Measurements from ENCODE around the gene CRCP.

Gene CRCP

GRCh38 chr7:66138994-66139752 lies 24.5 kb downstream of the CRCP start:
- peaks cover 58% of the 10 kb centered on the region for H3K36me3 ChIP-seq
- H3K27ac ChIP-seq: no peak overlapping the region

GRCh38 chr7:66140924-66141323 lies 26.3 kb downstream of the CRCP start:
- Histone ChIP-seq H3K4me1 (ENCODE audit: control insufficient read depth in 1 of 2, insufficient read depth in 1 of 2, low read depth in 1 of 2, low read length in 1 of 2) (no peaks in the 10 kb centered on the region), H3K27me3 (no peaks in the 10 kb centered on the region), H3K36me3 (peaks cover 67% of the 10 kb centered on the region), H3K4me3 (ENCODE audit: low read depth in 1 of 2, low read length in 1 of 2) (no peak overlapping the region), H3K27ac (no peak overlapping the region), H3K9me3 (no peaks in the 10 kb centered on the region)
- TF ChIP-seq CTCF (IDR thresholded peaks at IDR 0.05): no peak

More at GRCh38 chr7:66138994-66139752, 24.5 kb downstream of the CRCP start:
- no peak for TF ChIP-seq CTCF (IDR thresholded peaks at IDR 0.05)
- H3K4me1 ChIP-seq (ENCODE audit: control insufficient read depth in 1 of 2, insufficient read depth in 1 of 2, low read depth in 1 of 2, low read length in 1 of 2): no peaks in the 10 kb centered on the region
- H3K27me3 ChIP-seq: no peaks in the 10 kb centered on the region
- no peaks in the 10 kb centered on the region for H3K9me3 ChIP-seq
- no peak overlapping the region for H3K4me3 ChIP-seq (ENCODE audit: low read depth in 1 of 2, low read length in 1 of 2)

- Histone ChIP-seq H3K36me3 (peaks cover 72% of the 10 kb centered on the region), H3K9me3 (no peaks in the 10 kb centered on the region), H3K27ac (no peak overlapping the region), H3K4me3 (ENCODE audit: low read depth in 1 of 2, low read length in 1 of 2) (no peak overlapping the region), H3K27me3 (no peaks in the 10 kb centered on the region), H3K4me1 (ENCODE audit: control insufficient read depth in 1 of 2, insufficient read depth in 1 of 2, low read depth in 1 of 2, low read length in 1 of 2) (no peaks in the 10 kb centered on the region)
- no peak for TF ChIP-seq CTCF (IDR thresholded peaks at IDR 0.05)
These were observed 27.7 kb downstream of the CRCP start for GRCh38 chr7:66142334-66142733.

- no peaks in the 10 kb centered on the region for H3K27me3 ChIP-seq
- no peaks in the 10 kb centered on the region for H3K4me1 ChIP-seq (ENCODE audit: control insufficient read depth in 1 of 2, insufficient read depth in 1 of 2, low read depth in 1 of 2, low read length in 1 of 2)
- H3K9me3 ChIP-seq: no peaks in the 10 kb centered on the region
- no peak overlapping the region for H3K27ac ChIP-seq
- H3K36me3 ChIP-seq: peaks cover 78% of the 10 kb centered on the region
- H3K4me3 ChIP-seq (ENCODE audit: low read depth in 1 of 2, low read length in 1 of 2): no peak overlapping the region
- TF ChIP-seq CTCF (IDR thresholded peaks at IDR 0.05): no peak
These were observed 28.3 kb downstream of the CRCP start for GRCh38 chr7:66142996-66143395.

- Histone ChIP-seq H3K36me3 (peaks cover 86% of the 10 kb centered on the region), H3K4me1 (ENCODE audit: control insufficient read depth in 1 of 2, insufficient read depth in 1 of 2, low read depth in 1 of 2, low read length in 1 of 2) (no peaks in the 10 kb centered on the region)
- no peak for TF ChIP-seq CTCF (IDR thresholded peaks at IDR 0.05)
These were observed 29.3 kb downstream of the CRCP start for GRCh38 chr7:66143876-66144332.

More at GRCh38 chr7:66143876-66144332, 29.3 kb downstream of the CRCP start:
- Histone ChIP-seq H3K9me3 (no peaks in the 10 kb centered on the region), H3K27me3 (no peaks in the 10 kb centered on the region), H3K27ac (no peak overlapping the region), H3K4me3 (ENCODE audit: low read depth in 1 of 2, low read length in 1 of 2) (no peak overlapping the region)
